ENCODE data around the gene HSD11B1L. TPM values are rescaled to one million over a fixed set of nuclear protein-coding genes. Genes with fewer than 3 reads are reported as not detected.
"Not testable (repeated sequence)": the region's sequence is repeated elsewhere in the genome, so short reads cannot be mapped to it uniquely, and the experiment has no call there.

The HSD11B1L gene
- total RNA-seq, 2 experiments from 2014 or later, result 2.4 to 2.9 TPM

GRCh38 chr19:5687360-5688198, 6.8 kb downstream of the HSD11B1L start:
- peaks cover 41% of the 10 kb centered on the region for H3K4me1 Mint-ChIP-seq (ENCODE audit: low read depth)
- no peak for DNase-seq

GRCh38 chr19:5688262-5688881, 7.5 kb downstream of the HSD11B1L start:
- POLR2A ChIA-PET, result interaction anchor here (2.9 kb wide), 2 partner anchors 32 to 216 kb away, joined by 12 to 29 read pairs; partner anchors contain the start of genes CATSPERD, LONP1, NDUFA11 and VMAC
- H3K27ac ChIP-seq (ENCODE audit: low read depth in 1 of 2, low read length in 2 of 2); H3K27me3 ChIP-seq (ENCODE audit: control insufficient read depth in 1 of 2, insufficient read depth in 2 of 2, low read length in 2 of 2); H3K9me3 Mint-ChIP-seq; H3K9me3 ChIP-seq (ENCODE audit: control insufficient read depth in 1 of 2, insufficient read depth in 1 of 2, low read length in 2 of 2); DNase-seq; CTCF ChIA-PET; ATAC-seq (ENCODE audit: poor library complexity); H3K27me3 Mint-ChIP-seq; H3K4me3 ChIP-seq (ENCODE audit: low read length): not testable (repeated sequence)
- H3K4me1 Mint-ChIP-seq (ENCODE audit: low read depth), result peaks cover 43% of the 10 kb centered on the region
- H3K36me3 Mint-ChIP-seq (ENCODE audit: low read depth), result peaks cover 29% of the 10 kb centered on the region
- peak overlapping the region; percentile 64 for H3K27ac Mint-ChIP-seq
- intact Hi-C loops (cut with DNase I, micrococcal nuclease), result loop anchor here in 1 of 2 experiments (10.0 kb wide), 3 partner anchors 286 to 894 kb away; partner anchors contain the start of genes CLPP, FEM1A and RANBP3
- peaks cover 20% of the 10 kb centered on the region for H3K36me3 ChIP-seq (ENCODE audit: insufficient read depth, low read length)
- peaks cover 54% of the 10 kb centered on the region for H3K4me1 ChIP-seq (ENCODE audit: insufficient read depth, low read length)
- H3K4me3 Mint-ChIP-seq, result peak overlapping the region; percentile 79

More at GRCh38 chr19:5687360-5688198, 6.8 kb downstream of the HSD11B1L start:
- H3K4me1 ChIP-seq (ENCODE audit: insufficient read depth, low read length), result peaks cover 51% of the 10 kb centered on the region
- H3K27ac ChIP-seq (ENCODE audit: low read depth in 1 of 2, low read length in 2 of 2), result peak overlapping the region in 1 of 2 donors; percentile 61
- no peaks in the 10 kb centered on the region for H3K27me3 ChIP-seq (ENCODE audit: control insufficient read depth in 1 of 2, insufficient read depth in 2 of 2, low read length in 2 of 2)
- TF ChIP-seq CTCF (IDR thresholded peaks at IDR 0.05), result peak; percentile 49
- ChIA-PET POLR2A (interaction anchor here (1.2 to 2.9 kb wide), 6 partner anchors 8 to 217 kb away, joined by 3 to 29 read pairs (median 9); partner anchors contain the start of genes CATSPERD, LONP1, NDUFA11 and SAFB), CTCF (interaction anchor here (0.7 to 1.9 kb wide), 7 partner anchors 11 to 280 kb away, joined by 3 to 13 read pairs (median 3); partner anchors contain the start of genes CATSPERD, LONP1, SAFB and SAFB2)
- H3K4me3 ChIP-seq (ENCODE audit: low read length), result peak overlapping the region; percentile 59
- Mint-ChIP-seq H3K4me3 (peak overlapping the region; percentile 92), H3K9me3 (no peaks in the 10 kb centered on the region), H3K36me3 (ENCODE audit: low read depth) (peaks cover 21% of the 10 kb centered on the region), H3K27ac (peak overlapping the region; percentile 85), H3K27me3 (no peaks in the 10 kb centered on the region)
- H3K36me3 ChIP-seq (ENCODE audit: insufficient read depth, low read length), result peaks cover 12% of the 10 kb centered on the region
- peaks cover 0 to 6% of the 10 kb centered on the region in 2 experiments for H3K9me3 ChIP-seq (ENCODE audit: control insufficient read depth in 1 of 2, insufficient read depth in 1 of 2, low read length in 2 of 2)
- intact Hi-C loops (cut with DNase I, micrococcal nuclease), result loop anchor here in 1 of 2 experiments (2.0 to 10.0 kb wide), 4 partner anchors 217 to 893 kb away; partner anchors contain the start of genes CLPP, FEM1A, RANBP3 and VMAC
- ATAC-seq (ENCODE audit: poor library complexity), result no peak

GRCh38 chr19:5690125-5690954, 9.5 kb downstream of the HSD11B1L start, which contains the start of gene RPL36:
Gene RPL36, plus strand, starts transcription at chr19:5690295. Its CDS starts 213 bp downstream, at chr19:5690508.
- Mint-ChIP-seq H3K27me3 (no peaks in the 10 kb centered on the region), H3K9me3 (no peaks in the 10 kb centered on the region), H3K4me1 (ENCODE audit: low read depth) (peaks cover 43% of the 10 kb centered on the region), H3K27ac (peak within 1 kb of the TSS; percentile 96), H3K4me3 (peak within 1 kb of the TSS; percentile 96), H3K36me3 (ENCODE audit: low read depth) (peaks cover 49% of the 10 kb centered on the region)
- intact Hi-C loops (cut with DNase I, micrococcal nuclease), result loop anchor here (1.0 to 2.0 kb wide), 2 partner anchors 30 to 102 kb away; partner anchors contain the start of genes CATSPERD (in 2 of the 2) and LONP1 (in 2 of the 2)
- TF ChIP-seq CTCF (IDR thresholded peaks at IDR 0.05), result peak; percentile 98
- DNase-seq (peak; percentile 95 to 100 (median 99)), ATAC-seq (ENCODE audit: poor library complexity) (peak; percentile 65)
- POLR2A ChIA-PET, result interaction anchor here (0.7 to 3.1 kb wide), 18 partner anchors 8 to 332 kb away, joined by 3 to 51 read pairs (median 5); partner anchors contain the start of genes CATSPERD, DUS3L, LONP1 and NDUFA11
- H3K4me3 ChIP-seq (ENCODE audit: low read length), result peak within 1 kb of the TSS; percentile 100
- H3K27me3 ChIP-seq (ENCODE audit: control insufficient read depth in 1 of 2, insufficient read depth in 2 of 2, low read length in 2 of 2), result no peaks in the 10 kb centered on the region
- H3K36me3 ChIP-seq (ENCODE audit: insufficient read depth, low read length), result peaks cover 39% of the 10 kb centered on the region
- peaks cover 54% of the 10 kb centered on the region for H3K4me1 ChIP-seq (ENCODE audit: insufficient read depth, low read length)
- peak within 1 kb of the TSS; percentile 91 to 95 for H3K27ac ChIP-seq (ENCODE audit: low read depth in 1 of 2, low read length in 2 of 2)
- H3K9me3 ChIP-seq (ENCODE audit: control insufficient read depth in 1 of 2, insufficient read depth in 1 of 2, low read length in 2 of 2), result peaks cover 0 to 6% of the 10 kb centered on the region in 2 experiments
- CTCF ChIA-PET, result interaction anchor here (0.7 to 2.6 kb wide), 7 partner anchors 24 to 114 kb away, joined by 3 to 20 read pairs (median 6); partner anchors contain the start of genes CATSPERD, LONP1, SAFB and SAFB2

Data from CD4-positive, alpha-beta T cell (primary cell).